HAP-1 (cell line): ENCODE data around the gene NBAS.

Experiments used
- DNase-seq, 2 experiments: peaks; one replicate each; pipeline ENCODE4 v3.0.0-alpha.2; 2016 to 2020; ENCODE audit warnings: low spot score in 2 of 2
- H3K27me3 ChIP-seq: fragments of 250-450 bp; sonication (Bioruptor Pico); 2 replicates; pipeline ENCODE4 v1.5.1; 2020; ENCODE audit warnings: low read depth, mild to moderate bottlenecking, moderate library complexity
- H3K36me3 ChIP-seq: fragments of 250-450 bp; sonication (Bioruptor Pico); replicated peaks from 2 replicates; pipeline ENCODE4 v1.5.1; 2020; ENCODE audit warnings: mild to moderate bottlenecking
- H3K4me1 ChIP-seq: fragments of 250-450 bp; sonication (Bioruptor Pico); 2 replicates; pipeline ENCODE4 v1.5.1; 2020; ENCODE audit warnings: mild to moderate bottlenecking
- H3K4me3 ChIP-seq: fragments of 250-450 bp; sonication (Bioruptor Pico); 2 replicates; pipeline ENCODE4 v1.5.1; 2020; ENCODE audit warnings: mild to moderate bottlenecking, moderate library complexity
- H3K9me3 ChIP-seq: fragments of 250-450 bp; sonication (Bioruptor Pico); 2 replicates; pipeline ENCODE4 v1.5.1; 2020; ENCODE audit warnings: mild to moderate bottlenecking, moderate library complexity
- in situ Hi-C: fragments of 300-500 bp; cut with MboI; formaldehyde crosslinking; loops from 3 replicates; pipeline ENCODE4 v1.14.3; 2020; ENCODE audit warnings: low sequenced_read_pairs, inconsistent platforms, mixed read lengths

NBAS gene

DNA sequence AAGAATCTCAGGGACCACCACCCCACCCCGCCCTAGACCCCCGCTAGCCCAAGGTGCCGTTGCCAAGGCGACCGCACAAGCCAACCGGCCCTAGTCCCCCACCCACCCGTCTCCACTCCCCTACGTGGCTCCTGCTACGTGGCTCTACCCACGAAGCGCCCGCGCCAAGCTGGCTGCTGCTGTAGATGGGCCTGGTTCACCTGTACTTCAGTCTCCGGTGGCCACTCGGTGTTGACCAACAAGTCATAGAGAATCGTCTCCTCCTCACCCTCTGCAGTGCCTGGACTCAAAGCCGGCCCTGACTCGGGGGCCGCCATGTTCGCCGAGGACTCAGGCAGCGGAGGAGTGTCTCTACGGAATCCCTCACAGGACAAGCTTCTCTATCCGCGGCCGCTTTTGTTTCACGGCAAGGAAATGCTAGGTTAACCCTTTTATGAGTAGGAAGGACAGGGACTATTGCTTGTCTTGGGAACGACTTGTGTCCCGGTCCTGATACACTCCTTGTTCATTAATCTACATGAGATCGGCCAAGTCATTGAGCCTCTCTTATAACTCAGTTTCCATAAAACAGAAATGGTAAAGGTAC lies at the start of gene NBAS:
NBAS (minus strand) TSS at position 347 of the 586 bp plus-strand sequence; CDS start at position 317, 30 bp downstream.
- in situ Hi-C loops: no loop called here
- no peaks in the 10 kb centered on the region for H3K36me3 ChIP-seq
- H3K4me1 ChIP-seq: peaks cover 11% of the 10 kb centered on the region
- no peaks in the 10 kb centered on the region for H3K27me3 ChIP-seq
- peak; percentile 84 to 88 for DNase-seq
- H3K4me3 ChIP-seq: peak within 1 kb of the TSS; percentile 60
- no peaks in the 10 kb centered on the region for H3K9me3 ChIP-seq

- Histone ChIP-seq H3K4me3 (no peak overlapping the region), H3K4me1 (peaks cover 6% of the 10 kb centered on the region; the same call in 1 of the 2 replicates), H3K36me3 (peaks cover 71% of the 10 kb centered on the region), H3K9me3 (no peaks in the 10 kb centered on the region), H3K27me3 (no peaks in the 10 kb centered on the region)
- no peak for DNase-seq
- in situ Hi-C loops: no loop called here
These were observed 49.4 kb upstream of the NBAS start for GRCh38 chr2:15610430-15610952.

DNA sequence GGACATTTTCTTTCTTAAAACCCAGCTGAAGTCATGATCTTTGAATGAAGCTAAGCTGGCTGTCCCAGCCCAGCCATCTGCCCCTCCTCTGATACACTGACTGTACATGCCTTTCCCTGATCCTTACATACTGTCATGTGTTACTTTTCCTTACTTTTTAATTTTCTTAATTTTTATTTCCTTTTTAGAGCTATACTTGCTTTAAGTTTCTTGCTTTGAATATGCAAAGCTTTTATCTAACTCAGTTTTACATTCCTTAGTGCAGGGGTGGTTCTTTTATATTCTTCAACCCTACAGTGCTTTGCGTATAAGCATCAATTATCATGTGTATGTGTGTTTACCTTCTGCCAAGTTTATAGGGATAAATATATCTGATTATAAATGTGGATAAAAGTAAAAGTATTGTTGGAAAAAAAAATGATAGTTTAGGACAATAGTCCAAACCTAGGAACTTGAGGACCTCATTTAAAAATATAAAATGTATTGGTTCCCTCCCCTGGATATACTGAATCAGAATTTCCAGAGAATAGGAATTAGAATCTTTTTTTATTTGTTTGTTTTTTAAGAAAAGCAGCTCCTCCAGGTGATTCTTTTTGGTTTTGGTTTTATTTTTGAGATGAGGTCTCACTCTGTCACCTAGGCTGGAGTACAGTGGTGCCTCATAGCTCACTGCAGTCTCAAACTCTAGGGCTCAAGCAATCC lies 48.4 kb upstream of the NBAS start:
- H3K4me3 ChIP-seq: no peak overlapping the region
- DNase-seq: no peak
- H3K9me3 ChIP-seq: no peaks in the 10 kb centered on the region
- H3K4me1 ChIP-seq: peaks cover 6% of the 10 kb centered on the region; the same call in 1 of the 2 replicates
- peaks cover 73% of the 10 kb centered on the region for H3K36me3 ChIP-seq
- in situ Hi-C loops: no loop called here
- H3K27me3 ChIP-seq: no peaks in the 10 kb centered on the region

GRCh38 chr2:15608392-15608761 lies 47.2 kb upstream of the NBAS start:
- Histone ChIP-seq H3K4me3 (no peak overlapping the region), H3K9me3 (no peaks in the 10 kb centered on the region), H3K36me3 (peaks cover 75% of the 10 kb centered on the region), H3K27me3 (no peaks in the 10 kb centered on the region), H3K4me1 (peaks cover 6% of the 10 kb centered on the region; the same call in 1 of the 2 replicates)
- in situ Hi-C loops: no loop called here
- DNase-seq: no peak

DNA sequence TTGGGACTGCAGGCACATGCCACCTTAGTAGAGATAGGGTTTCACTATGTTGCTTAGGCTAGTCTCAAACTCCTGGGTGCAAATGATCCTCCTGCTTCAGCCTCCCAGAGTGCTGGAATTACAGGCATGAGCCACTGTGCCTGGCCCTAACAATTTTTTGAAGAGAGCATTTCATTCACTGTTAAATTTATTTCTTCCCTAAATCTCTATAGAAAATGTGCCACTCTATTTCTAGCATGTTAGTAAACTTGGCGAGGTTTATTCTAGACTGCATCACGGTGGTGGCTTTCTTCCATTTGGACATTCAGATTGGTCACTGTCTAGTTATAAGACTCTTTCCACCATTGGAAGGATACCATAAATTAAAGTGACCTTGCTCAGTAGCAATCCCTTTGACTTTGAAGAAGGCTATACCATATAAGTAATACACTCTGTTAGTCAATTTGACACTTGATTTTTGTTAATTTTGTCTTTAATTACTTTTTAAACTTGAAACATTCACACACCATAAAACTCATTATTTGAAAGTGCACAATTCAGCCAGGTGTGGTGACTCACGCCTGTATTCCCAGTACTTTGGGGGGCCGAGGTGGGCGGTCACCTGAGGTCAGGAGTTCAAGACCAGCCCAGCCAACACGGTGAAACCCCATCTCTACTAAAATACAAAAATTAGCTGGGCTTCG lies 46.7 kb upstream of the NBAS start:
- DNase-seq: no peak
- in situ Hi-C loops: no loop called here
- no peaks in the 10 kb centered on the region for H3K9me3 ChIP-seq
- no peak overlapping the region for H3K4me3 ChIP-seq
- H3K4me1 ChIP-seq: peaks cover 6% of the 10 kb centered on the region; the same call in 1 of the 2 replicates
- H3K27me3 ChIP-seq: no peaks in the 10 kb centered on the region
- peaks cover 75% of the 10 kb centered on the region for H3K36me3 ChIP-seq

DNA sequence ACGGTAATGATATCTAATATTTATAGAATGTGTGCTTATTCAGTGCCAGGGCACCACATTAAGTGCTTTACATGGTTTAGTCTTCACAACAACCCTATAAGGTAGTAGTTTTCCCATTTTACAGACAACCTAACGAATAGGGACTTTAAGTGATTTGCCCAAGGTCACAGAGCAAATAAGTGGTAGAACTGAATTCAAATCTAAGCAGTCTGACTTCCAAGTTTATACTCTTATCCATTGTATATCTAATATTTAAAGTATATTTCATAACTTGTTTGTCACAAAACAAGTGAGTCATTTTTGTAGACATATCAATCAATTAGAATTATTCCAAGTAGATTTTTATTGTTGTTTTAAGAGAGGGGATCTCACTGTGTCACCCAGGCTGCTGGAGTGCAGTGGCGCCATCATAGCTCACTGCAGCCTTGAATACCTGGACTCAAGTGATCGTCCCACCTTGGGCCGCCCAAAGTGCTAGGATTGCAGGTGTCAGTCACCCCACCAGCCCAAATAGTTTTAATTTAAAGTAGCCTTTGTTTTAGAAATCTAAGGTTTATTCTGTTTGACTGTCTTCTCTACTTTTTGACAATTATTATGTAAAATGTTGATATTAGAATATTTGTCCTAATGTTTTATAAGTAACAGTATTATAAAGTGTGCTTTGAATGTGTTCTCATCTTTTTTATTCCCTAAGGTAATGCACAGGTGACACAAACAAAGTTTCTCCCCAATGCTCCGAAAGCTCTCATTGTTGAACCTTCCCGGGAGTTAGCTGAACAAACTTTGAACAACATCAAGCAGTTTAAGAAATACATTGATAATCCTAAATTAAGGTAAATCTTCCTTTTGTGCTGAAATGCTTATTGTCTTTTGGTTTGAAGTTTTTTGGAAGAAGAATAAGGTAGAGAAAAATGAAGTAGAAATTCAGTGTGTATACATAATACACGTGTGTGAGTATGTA lies 45.6 kb upstream of the NBAS start:
- no peak for DNase-seq
- no peak overlapping the region for H3K4me3 ChIP-seq
- in situ Hi-C loops: no loop called here
- no peaks in the 10 kb centered on the region for H3K27me3 ChIP-seq
- H3K9me3 ChIP-seq: no peaks in the 10 kb centered on the region
- peaks cover 85% of the 10 kb centered on the region for H3K36me3 ChIP-seq
- peaks cover 6% of the 10 kb centered on the region; the same call in 1 of the 2 replicates for H3K4me1 ChIP-seq

DNA sequence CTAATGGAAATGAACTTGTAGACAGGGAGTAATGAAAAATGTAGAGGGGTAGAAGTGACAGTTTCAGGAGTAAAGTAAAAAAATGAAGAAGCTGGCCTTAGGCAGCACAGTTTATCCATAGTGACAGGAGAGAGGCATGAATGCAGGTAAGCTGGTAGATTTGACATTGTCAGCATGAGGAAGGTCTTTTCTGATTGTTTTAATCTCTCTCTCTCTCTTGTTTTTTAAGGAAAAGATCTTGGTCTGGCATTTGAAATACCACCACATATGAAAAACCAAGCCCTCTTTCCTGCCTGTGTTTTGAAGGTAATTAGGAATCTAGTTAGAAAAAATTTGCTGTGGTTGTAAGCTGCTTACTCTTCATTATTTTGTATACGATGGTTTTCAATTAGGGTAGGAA lies 44.6 kb upstream of the NBAS start:
- H3K36me3 ChIP-seq: peaks cover 96% of the 10 kb centered on the region
- in situ Hi-C loops: no loop called here
- no peak overlapping the region for H3K4me3 ChIP-seq
- no peaks in the 10 kb centered on the region for H3K9me3 ChIP-seq
- DNase-seq: no peak
- H3K27me3 ChIP-seq: no peaks in the 10 kb centered on the region
- peaks cover 6% of the 10 kb centered on the region; the same call in 1 of the 2 replicates for H3K4me1 ChIP-seq

- Histone ChIP-seq H3K4me3 (no peak overlapping the region), H3K9me3 (no peaks in the 10 kb centered on the region), H3K27me3 (no peaks in the 10 kb centered on the region), H3K4me1 (peaks cover 3% of the 10 kb centered on the region; the same call in 1 of the 2 replicates), H3K36me3 (peaks cover 95% of the 10 kb centered on the region)
- in situ Hi-C loops: no loop called here
- no peak for DNase-seq
These were observed 42.8 kb upstream of the NBAS start for GRCh38 chr2:15603948-15604347.

DNA sequence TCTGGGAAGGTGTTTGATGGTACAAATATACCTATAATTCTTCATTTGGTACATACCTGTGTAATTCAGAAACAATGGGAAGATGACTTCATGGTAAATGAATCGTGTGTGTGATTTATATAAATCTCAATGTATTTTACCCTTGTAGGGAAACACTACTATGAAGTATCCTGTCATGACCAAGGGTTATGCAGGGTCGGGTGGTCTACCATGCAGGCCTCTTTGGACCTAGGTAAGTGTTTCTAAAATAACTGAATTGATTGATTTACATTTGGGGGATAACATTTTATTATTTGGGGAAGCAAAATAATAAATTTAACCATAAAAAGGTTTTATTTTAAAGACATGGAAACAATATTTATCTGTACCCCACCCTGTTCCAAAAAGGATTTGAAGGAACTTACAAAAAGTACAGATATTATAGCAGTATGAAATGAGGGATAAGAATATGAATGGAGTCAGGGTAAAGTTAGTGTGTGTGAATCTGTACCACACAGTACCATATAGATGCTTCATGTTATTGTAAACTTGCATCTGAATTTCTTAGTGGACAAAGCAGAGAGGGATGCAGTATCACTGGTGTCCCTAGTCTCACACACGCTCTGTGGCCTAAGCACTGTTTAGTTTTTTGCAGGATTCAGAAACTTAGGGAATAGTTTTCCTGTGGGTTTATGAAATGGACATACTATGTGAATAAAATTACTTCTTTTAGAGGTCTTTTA lies 42.1 kb upstream of the NBAS start:
- H3K27me3 ChIP-seq: no peaks in the 10 kb centered on the region
- no peaks in the 10 kb centered on the region for H3K9me3 ChIP-seq
- DNase-seq: no peak
- no peaks in the 10 kb centered on the region for H3K4me1 ChIP-seq
- in situ Hi-C loops: no loop called here
- H3K36me3 ChIP-seq: peaks cover 95% of the 10 kb centered on the region
- H3K4me3 ChIP-seq: no peak overlapping the region

DNA sequence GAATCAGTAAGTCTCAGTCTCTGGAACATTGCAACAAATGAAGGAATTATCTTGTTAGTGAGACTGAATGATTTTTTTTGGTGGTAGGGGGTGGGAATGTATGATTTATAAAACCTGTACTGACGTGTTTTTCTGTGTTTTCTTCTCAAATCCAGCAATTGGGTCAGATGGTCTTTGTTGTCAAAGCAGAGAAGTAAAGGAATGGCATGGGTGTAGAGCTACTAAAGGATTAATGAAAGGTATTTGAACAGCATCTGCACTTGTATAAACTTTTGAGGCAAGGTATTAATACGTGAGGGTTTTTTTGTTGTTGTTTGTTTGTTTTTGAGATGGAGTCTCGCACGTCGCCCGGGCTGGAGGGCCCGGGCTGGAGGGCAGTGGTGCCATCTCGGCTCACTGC lies 41.3 kb upstream of the NBAS start:
- no peaks in the 10 kb centered on the region for H3K4me1 ChIP-seq
- peaks cover 95% of the 10 kb centered on the region for H3K36me3 ChIP-seq
- no peak for DNase-seq
- no peak overlapping the region for H3K4me3 ChIP-seq
- no peaks in the 10 kb centered on the region for H3K9me3 ChIP-seq
- in situ Hi-C loops: no loop called here
- no peaks in the 10 kb centered on the region for H3K27me3 ChIP-seq

GRCh38 chr2:15601681-15602080 lies 40.5 kb upstream of the NBAS start:
- Histone ChIP-seq H3K4me1 (no peaks in the 10 kb centered on the region), H3K4me3 (no peak overlapping the region), H3K9me3 (no peaks in the 10 kb centered on the region), H3K36me3 (peaks cover 95% of the 10 kb centered on the region), H3K27me3 (no peaks in the 10 kb centered on the region)
- in situ Hi-C loops: no loop called here
- no peak for DNase-seq

DNA sequence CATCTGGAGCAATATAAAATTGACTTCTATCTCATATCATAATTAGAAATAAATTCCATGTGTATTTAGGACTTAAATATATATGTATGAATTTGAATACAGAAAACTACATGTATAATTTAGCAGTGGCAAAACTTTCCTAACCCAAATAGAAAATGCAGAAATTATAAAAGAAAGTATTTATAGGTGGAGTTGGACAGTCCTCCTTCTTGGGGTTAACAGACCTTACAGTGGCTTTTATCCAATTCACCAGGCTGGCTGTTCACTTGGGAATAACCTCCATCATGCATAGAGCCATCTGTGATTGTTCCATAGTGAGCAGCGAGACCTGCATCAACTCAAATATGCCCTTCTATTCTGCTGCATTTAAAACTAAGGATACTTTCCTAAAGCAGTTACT lies 38.9 kb upstream of the NBAS start:
- H3K9me3 ChIP-seq: no peaks in the 10 kb centered on the region
- H3K27me3 ChIP-seq: no peaks in the 10 kb centered on the region
- no peak for DNase-seq
- in situ Hi-C loops: loop anchor here (25.0 kb wide), 1 partner anchor 663 kb away; no protein-coding TSS in a partner anchor
- H3K36me3 ChIP-seq: peaks cover 95% of the 10 kb centered on the region
- no peak overlapping the region for H3K4me3 ChIP-seq
- H3K4me1 ChIP-seq: no peaks in the 10 kb centered on the region
